Naive B cell (primary cell): Measurements from ENCODE around the gene MAPK12. TPM values are rescaled to one million over a fixed set of nuclear protein-coding genes. Genes with fewer than 3 reads are reported as not detected.

ENCODE experiments used
- ATAC-seq, 2 donors: fragments of 150-1000 bp; cut with Tn5 transposase; 2 replicates each; pipeline ENCODE4 v1.10.0; 2021; ENCODE audit warnings: low read depth in 2 of 2, mild to moderate bottlenecking in 2 of 2, moderate library complexity in 2 of 2
- DNase-seq: peaks from one replicate; pipeline ENCODE4 v3.0.0; 2022
- H3K27ac Mint-ChIP-seq, 6 donors: one replicate each; pipeline ENCODE4 v1.8.0; 2020 to 2022; ENCODE audit warnings: mild to moderate bottlenecking in 6 of 6, mixed read lengths in 6 of 6, moderate library complexity in 5 of 6, inconsistent platforms in 2 of 6
- H3K27me3 Mint-ChIP-seq, 3 donors: one replicate each; pipeline ENCODE4 v1.8.0; 2021 to 2022; ENCODE audit warnings: mixed read lengths in 3 of 3, mild to moderate bottlenecking in 1 of 3
- H3K36me3 Mint-ChIP-seq, 2 donors: one replicate each; pipeline ENCODE4 v1.8.0; 2020 to 2022; ENCODE audit warnings: mixed read lengths in 2 of 2, inconsistent platforms in 1 of 2, mild to moderate bottlenecking in 1 of 2
- H3K4me1 Mint-ChIP-seq, 3 donors: one replicate each; pipeline ENCODE4 v1.8.0; 2020 to 2022; ENCODE audit warnings: mixed read lengths in 3 of 3, inconsistent platforms in 1 of 3, mild to moderate bottlenecking in 1 of 3, moderate library complexity in 1 of 3
- H3K4me3 Mint-ChIP-seq, 8 donors: one replicate each; pipeline ENCODE4 v1.8.0; 2020 to 2022; ENCODE audit warnings: mild to moderate bottlenecking in 8 of 8, mixed read lengths in 8 of 8, moderate library complexity in 8 of 8, inconsistent platforms in 2 of 8
- H3K9me3 Mint-ChIP-seq, 7 donors: one replicate each; pipeline ENCODE4 v1.8.0; 2020 to 2022; ENCODE audit warnings: mixed read lengths in 7 of 7, mild to moderate bottlenecking in 5 of 7, inconsistent platforms in 2 of 7, moderate library complexity in 1 of 7
- polyA plus RNA-seq, 6 donors: library from polyadenylated mRNA; unstranded; fragments of 300-500 nt; fragmentation: Illumina TruSeq; gene quantifications; one replicate each; pipeline ENCODE4 v1.2.3, GENCODE V29; 2021; ENCODE audit warnings: low read depth in 6 of 6

MAPK12 gene
- polyA plus RNA-seq, 6 donors from 2014 or later, result 0.04 to 0.19 (median 0.09) TPM; not detected in 1

DNA sequence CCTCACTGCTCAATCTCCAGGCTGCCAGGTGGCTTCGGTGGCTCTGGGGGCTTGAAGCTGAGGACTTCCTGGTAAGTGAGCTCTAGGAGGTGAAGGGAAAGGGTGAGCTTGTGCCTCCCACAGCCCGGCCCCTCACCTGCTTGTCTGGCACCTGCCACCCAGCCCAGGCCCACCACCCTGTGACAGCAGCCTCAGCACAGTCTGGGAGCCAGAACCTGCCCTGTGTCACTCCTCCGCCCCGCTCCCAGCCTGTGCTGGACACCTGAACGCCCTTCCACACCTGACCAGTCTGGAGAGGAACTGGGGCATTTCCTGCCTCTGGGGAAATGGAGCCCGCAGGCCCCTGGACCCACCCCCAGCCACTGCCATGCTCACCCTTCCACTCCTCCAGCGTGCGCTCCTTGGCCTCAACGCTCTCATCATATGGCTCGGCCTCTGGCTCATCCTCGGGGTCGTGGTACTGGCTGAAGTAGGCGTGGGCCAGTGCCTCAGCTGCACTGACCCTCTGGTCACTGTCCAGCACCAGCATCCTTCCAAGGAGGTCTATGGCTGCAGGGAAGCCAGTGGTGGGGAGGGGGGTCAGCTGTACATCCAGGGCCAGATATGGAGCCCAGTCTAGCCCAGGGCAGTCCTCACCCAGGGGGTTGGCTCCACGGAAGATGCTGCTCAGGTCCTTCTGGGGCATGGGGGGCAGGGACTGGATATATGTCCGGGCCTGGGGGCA is 3.6 kb upstream of the MAPK12 start:
- Mint-ChIP-seq H3K36me3 (no peaks in the 10 kb centered on the region), H3K4me1 (peaks cover 10 to 29% (median 29%) of the 10 kb centered on the region in 3 donors), H3K4me3 (peak overlapping the region in 2 of 8 donors; percentile 49 to 62), H3K27ac (peak overlapping the region in 1 of 6 donors; percentile 51), H3K9me3 (no peaks in the 10 kb centered on the region), H3K27me3 (peaks cover 0 to 49% (median 9%) of the 10 kb centered on the region in 3 donors)
- no peak for ATAC-seq
- no peak for DNase-seq

DNA sequence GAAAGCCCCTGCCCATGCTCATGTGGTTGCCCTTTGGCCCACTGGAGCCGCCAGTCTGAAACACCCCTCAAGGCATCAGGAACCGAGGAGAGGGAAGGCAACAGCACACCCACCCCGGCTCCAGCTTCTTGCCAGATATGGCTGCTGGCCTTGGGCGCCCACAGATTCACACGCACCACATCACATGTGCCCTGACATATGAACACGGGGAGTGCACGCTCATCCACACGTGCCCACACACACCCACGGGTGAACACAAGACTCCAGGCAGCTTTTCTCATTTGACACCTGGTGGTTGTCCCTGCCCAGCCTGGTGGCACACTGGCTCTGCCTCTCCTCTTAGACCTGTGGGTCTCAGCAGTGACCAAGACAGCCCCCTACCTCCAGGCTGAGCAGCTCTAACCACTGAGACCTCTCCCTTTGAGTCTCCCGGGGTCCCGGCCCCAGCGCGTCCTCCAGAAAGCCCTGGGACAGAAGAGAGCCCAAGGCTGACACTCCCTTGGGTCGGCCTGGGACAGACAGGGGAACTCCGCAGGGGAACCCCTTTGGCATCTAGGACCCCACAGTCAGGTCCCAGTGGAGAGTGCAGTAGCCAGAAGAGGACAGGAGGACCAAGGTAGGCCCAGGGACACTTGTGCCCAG is 2.7 kb upstream of the MAPK12 start:
- H3K9me3 Mint-ChIP-seq, result no peaks in the 10 kb centered on the region
- no peak for ATAC-seq
- H3K4me3 Mint-ChIP-seq, result peak overlapping the region in 1 of 8 donors; percentile 24
- peaks cover 10 to 26% (median 23%) of the 10 kb centered on the region in 3 donors for H3K4me1 Mint-ChIP-seq
- peaks cover 0 to 50% (median 9%) of the 10 kb centered on the region in 3 donors for H3K27me3 Mint-ChIP-seq
- DNase-seq, result no peak
- H3K27ac Mint-ChIP-seq, result no peak overlapping the region
- no peaks in the 10 kb centered on the region for H3K36me3 Mint-ChIP-seq

DNA sequence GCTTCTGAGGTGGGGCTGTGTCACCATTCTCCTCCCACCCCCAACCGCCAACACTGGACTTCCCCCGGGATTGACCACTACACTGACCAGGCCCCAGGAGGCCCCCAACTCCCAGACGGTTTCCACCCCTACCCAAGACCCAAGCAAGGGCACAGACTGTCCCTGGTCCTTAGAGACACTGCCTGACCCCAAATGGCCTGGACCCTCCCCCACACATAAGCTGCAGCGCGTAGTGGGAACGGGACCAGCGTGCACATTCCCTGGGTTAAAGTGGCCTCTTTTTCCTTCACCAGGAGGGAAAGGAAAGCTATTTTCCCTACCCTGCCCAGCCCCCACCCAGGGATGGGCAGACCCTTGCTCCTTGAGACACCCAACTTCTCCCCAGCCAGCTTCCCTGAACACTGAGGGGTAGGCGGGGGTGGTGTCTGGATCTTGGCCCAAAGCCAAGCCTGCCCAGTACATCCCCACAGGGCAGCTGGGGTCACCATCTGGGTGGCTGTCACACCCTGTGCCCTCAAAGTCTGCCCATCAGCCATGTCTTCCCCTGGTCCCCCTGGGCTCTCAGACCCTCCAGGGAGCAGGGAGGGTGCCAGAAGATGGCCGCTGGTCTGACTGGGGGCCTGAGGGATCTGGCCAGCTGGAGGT is 1.6 kb upstream of the MAPK12 start:
- no peak overlapping the region for H3K27ac Mint-ChIP-seq
- no peak for ATAC-seq
- H3K4me1 Mint-ChIP-seq, result peaks cover 6 to 16% (median 15%) of the 10 kb centered on the region in 3 donors
- no peaks in the 10 kb centered on the region for H3K9me3 Mint-ChIP-seq
- peak overlapping the region in 2 of 8 donors; percentile 21 to 78 for H3K4me3 Mint-ChIP-seq
- peaks cover 0 to 50% (median 9%) of the 10 kb centered on the region in 3 donors for H3K27me3 Mint-ChIP-seq
- no peak for DNase-seq
- no peaks in the 10 kb centered on the region for H3K36me3 Mint-ChIP-seq

DNA sequence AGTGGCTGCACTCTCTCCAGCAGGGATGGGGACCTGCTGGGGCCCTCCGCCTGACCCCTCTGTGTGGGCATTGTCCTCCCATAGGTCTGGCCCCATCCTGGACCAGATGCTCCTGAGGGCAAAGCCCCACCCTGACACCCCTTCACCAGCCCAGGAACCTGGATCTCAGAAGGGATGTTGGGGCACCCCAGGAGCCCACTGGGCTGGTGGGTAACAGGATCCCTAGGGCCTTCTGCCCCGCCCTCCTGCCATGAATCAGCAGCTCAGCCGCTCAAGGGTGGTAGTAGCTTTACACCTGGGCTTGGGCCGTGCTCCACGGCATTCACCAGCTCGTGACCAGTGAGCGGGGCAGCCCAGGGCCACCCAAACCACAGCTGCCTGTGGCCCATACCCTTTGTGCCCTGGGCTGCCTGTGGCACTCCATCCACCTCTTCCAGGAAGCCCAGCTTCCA is 1.0 kb upstream of the MAPK12 start:
- DNase-seq (no peak), ATAC-seq (peak; percentile 41 to 51)
- peak overlapping the region; percentile 45 to 83 (median 68) for H3K4me3 Mint-ChIP-seq
- no peaks in the 10 kb centered on the region for H3K36me3 Mint-ChIP-seq
- H3K27me3 Mint-ChIP-seq, result peaks cover 0 to 51% (median 9%) of the 10 kb centered on the region in 3 donors
- H3K4me1 Mint-ChIP-seq, result peaks cover 6 to 15% (median 14%) of the 10 kb centered on the region in 3 donors
- no peaks in the 10 kb centered on the region for H3K9me3 Mint-ChIP-seq
- H3K27ac Mint-ChIP-seq, result peak overlapping the region in 1 of 6 donors; percentile 29

DNA sequence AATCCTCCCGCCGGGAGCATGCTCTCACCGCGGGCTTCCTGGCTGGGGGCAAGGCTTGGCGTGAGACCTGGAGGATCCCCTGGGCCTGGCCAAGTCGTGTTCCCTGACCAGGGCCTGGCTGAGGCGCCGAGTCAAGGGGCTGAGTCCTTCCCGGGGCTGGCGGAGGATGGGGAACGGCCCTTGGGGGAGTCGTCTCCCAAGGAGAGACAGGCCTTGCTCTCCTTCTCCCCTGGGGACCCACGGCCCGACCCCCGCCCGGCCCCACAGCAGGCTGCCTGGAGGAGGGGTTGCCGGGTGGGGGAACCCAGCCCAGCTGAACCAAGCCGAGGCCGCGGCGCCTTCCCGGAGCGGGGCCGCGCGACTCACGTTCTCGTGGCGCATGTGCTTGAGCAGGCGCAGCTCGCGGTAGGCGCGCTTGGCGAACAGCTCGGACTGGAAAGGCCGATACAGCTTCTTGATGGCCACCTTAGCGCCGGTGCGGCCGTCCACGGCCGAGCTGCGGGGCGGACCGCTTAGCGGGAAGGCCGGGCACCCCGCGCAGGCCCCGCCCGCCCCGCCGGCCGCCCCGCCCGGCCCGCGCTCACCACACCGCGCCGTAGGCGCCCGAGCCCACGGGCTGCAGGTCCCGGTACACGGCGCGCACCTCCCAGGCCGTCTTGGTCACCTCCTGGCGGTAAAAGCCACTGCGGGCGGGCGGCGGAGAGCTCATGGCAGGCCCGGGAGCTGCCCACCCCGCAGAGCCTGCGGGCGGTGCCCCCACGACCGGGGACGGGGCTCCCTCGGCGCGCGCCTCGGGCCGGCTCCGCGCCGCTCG is 475 bp downstream of the MAPK12 start:
- peak; percentile 35 to 36 for ATAC-seq

DNA sequence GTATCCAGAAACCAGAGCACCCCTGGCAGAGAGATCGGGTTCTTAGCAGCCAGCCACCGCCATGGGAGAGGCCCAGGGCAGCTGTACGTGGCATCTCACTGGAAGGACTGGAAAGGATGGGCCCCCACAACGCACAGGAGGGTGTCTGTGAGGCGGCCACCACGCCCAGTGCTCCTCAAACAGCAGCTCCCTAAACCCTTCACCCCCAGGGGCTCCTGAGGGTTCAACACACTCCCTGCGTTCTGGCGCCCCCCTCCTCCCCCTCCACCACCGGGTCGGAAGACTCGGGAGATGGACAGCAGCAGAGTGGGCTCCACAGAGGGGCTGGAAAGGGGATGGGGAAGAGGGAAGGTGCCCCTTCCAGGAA is 1.1 kb downstream of the MAPK12 start:
- ATAC-seq (no peak), DNase-seq (no peak)
- Mint-ChIP-seq H3K9me3 (no peaks in the 10 kb centered on the region), H3K4me1 (peaks cover 6 to 15% (median 14%) of the 10 kb centered on the region in 3 donors), H3K27me3 (peaks cover 0 to 45% (median 9%) of the 10 kb centered on the region in 3 donors), H3K27ac (no peak overlapping the region), H3K36me3 (no peaks in the 10 kb centered on the region), H3K4me3 (peak overlapping the region in 4 of 8 donors; percentile 15 to 50 (median 28))

More for the DNA sequence above, 475 bp downstream of the MAPK12 start:
- Mint-ChIP-seq H3K4me3 (peak overlapping the region in 2 of 8 donors; percentile 27 to 50), H3K9me3 (no peaks in the 10 kb centered on the region), H3K27ac (no peak overlapping the region), H3K4me1 (peaks cover 6 to 15% (median 14%) of the 10 kb centered on the region in 3 donors), H3K27me3 (peaks cover 0 to 47% (median 9%) of the 10 kb centered on the region in 3 donors), H3K36me3 (no peaks in the 10 kb centered on the region)
- DNase-seq, result no peak

DNA sequence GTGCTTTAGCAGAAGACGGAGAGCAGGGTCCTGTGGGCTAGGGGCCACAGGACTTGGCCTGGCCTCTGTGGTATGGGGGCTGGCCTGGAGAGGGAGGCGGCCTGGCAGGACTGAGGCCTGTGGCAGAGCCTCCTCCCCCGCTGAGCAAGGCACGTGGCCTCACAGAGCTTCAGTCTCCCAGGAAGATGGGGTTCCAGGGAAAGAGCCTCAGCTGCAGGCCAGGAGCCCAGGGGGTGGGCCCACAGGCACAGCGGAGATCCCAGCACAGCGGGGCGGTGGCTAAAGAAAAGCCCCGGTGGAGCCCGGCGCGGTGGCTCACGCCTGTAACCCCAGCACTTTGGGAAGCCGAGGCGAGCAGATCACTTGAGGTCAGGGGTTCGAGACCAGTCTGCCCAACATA is 2.2 kb downstream of the MAPK12 start:
- H3K4me3 Mint-ChIP-seq, result peak overlapping the region in 3 of 8 donors; percentile 15 to 44 (median 40)
- ATAC-seq, result no peak
- H3K27me3 Mint-ChIP-seq, result peaks cover 0 to 42% (median 9%) of the 10 kb centered on the region in 3 donors
- peaks cover 6 to 14% (median 11%) of the 10 kb centered on the region in 3 donors for H3K4me1 Mint-ChIP-seq
- H3K36me3 Mint-ChIP-seq, result no peaks in the 10 kb centered on the region
- H3K9me3 Mint-ChIP-seq, result no peaks in the 10 kb centered on the region
- H3K27ac Mint-ChIP-seq, result no peak overlapping the region
- no peak for DNase-seq

DNA sequence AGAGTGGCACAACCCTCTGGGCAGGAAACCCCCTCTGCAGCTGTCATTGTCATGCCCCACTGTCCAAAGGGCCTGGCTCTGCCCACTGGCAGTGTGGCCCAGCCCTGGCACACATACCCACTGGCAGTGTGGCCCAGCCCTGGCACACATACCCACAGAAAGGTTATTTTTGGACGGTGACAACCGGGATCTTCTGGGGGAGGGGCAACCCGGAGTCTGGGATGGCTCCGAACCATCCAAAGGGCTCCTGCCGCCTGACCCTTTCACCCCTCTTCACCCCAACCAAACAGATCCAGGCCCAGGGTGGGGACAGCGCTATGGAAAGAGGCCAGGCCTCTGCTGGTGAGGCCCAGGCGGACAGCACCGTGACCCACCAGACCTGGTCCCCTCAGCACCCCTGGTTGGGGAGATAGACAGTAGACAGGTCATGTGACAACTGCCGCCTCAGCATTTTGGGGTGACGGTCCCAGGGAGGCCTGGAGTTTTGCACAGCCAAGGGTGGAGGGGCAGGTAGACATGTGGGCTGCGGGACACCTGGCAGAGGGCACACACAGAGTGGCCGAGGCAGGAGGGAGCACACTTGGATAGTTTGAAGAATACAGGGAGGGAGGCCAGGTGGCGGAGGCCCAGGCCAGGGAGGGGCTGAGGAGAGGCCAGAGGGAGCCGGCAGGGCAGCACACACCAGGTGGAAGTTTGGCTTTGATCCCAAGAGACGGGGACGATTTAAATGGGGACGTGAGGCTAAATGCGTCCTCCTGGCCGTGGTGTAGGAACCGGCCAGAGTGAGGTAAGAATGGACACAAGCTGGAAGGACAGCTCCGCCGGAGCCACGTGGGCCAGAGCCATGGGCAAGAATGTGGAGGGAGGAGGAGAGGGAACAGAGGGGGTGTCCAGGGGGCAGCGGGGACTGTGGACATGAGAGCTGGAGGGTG is 2.9 kb downstream of the MAPK12 start:
- H3K27ac Mint-ChIP-seq, result no peak overlapping the region
- no peaks in the 10 kb centered on the region for H3K36me3 Mint-ChIP-seq
- peaks cover 0 to 35% (median 9%) of the 10 kb centered on the region in 3 donors for H3K27me3 Mint-ChIP-seq
- H3K9me3 Mint-ChIP-seq, result no peaks in the 10 kb centered on the region
- DNase-seq (no peak), ATAC-seq (peak; percentile 26 to 34)
- H3K4me1 Mint-ChIP-seq, result peaks cover 6 to 14% (median 11%) of the 10 kb centered on the region in 3 donors
- H3K4me3 Mint-ChIP-seq, result peak overlapping the region in 3 of 8 donors; percentile 15 to 32 (median 24)

DNA sequence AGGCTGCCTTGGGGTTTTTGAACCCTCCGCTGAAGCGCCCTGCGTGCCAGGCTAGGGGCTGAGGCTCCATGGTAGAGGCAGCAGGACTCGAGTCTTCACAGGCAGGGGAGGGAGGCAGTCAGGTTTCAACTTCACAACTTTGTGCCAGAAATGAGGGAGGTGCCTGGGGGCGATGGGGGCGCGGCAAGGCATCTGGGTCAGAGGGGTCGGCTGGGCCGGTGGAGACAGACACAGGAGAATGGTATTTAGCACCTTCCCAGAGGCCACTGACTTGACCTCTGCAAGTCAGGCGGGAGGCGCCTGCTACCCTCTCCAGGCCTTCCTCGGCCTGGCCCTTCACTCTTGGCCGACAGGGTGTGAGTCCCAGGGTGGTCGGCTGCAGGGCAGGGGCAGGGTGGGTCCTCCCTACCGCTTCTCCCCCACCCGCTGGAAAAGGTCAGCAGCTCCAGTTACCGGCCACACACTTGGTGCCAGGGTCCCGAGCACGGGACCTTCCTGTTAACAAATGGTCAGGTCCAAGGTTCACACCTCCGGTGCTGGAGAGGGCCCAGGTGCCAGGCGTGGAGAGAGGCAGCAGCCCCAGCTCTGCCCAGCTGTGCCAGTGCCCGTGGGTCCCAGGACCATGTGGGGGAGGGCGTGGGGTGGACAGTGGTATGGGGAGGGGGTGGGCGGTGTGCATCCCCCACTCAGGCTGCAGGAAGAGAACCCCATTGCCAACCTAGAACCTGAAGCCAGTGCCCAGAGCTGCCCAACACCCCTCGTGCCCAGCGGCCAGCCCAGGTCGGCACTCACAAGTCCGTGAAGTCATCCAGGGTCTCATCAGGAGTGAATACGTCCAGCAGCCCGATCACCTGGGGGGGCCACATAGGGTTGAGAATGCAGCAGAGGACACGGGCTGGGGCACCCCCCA is 3.8 kb downstream of the MAPK12 start:
- DNase-seq (no peak), ATAC-seq (no peak)
- Mint-ChIP-seq H3K9me3 (no peaks in the 10 kb centered on the region), H3K4me1 (peaks cover 6 to 9% (median 9%) of the 10 kb centered on the region in 3 donors), H3K27ac (peak overlapping the region in 2 of 6 donors; percentile 15 to 16), H3K36me3 (no peaks in the 10 kb centered on the region), H3K27me3 (peaks cover 0 to 26% (median 9%) of the 10 kb centered on the region in 3 donors), H3K4me3 (no peak overlapping the region)

DNA sequence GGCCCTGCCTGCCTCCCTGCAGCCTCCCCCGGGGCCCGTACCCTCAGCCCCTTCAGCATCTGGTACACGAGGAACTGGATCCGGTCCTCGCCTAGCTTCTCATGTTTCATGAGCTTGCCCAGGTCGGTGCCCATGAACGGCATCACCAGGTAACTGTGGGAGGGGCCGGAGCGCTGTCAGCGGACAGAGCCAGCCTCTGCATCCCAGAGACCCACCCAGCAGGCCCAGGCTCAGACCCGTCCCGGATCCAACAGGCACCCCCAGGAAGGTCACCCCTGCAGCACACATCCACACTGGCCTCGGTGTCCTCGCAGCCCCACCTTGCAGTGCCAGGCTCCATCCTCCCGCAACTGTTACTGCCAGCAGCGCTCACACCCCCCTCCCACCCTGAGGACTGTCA is 4.4 kb downstream of the MAPK12 start:
- Mint-ChIP-seq H3K4me1 (peaks cover 2 to 5% (median 2%) of the 10 kb centered on the region in 3 donors), H3K27ac (peak overlapping the region in 1 of 6 donors; percentile 15), H3K36me3 (no peaks in the 10 kb centered on the region), H3K9me3 (no peaks in the 10 kb centered on the region), H3K4me3 (no peak overlapping the region), H3K27me3 (peaks cover 0 to 19% (median 3%) of the 10 kb centered on the region in 3 donors)
- ATAC-seq, result no peak
- no peak for DNase-seq

DNA sequence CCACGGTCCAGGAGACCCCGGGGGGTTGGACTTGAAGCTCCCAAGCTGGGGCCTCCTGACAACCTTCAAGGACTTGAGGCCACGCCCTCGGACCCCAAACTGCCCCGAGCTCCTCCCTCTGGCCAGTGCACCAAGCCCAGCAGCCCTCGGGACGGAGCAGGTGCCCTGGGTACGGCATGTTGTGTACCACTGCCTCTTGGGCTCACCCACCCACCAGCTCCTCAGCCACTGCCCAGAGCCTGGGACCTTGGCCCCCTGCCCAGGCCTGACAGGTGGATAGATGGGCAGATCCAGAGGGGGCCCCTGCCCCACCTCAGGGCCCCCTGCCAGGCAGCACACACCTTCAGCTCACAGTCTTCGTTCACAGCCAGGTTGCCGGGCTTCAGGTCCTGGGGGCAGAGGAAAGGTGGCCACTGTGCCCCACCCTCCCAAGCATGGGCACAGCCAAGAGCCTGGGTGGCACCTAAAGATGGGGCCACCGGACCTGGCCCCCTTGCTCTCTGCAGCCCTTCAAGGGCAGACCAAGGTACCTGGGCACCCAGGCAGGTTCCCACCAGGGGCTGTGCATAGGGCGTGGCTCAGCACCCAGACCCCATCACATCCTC is 5.1 kb downstream of the MAPK12 start:
- no peaks in the 10 kb centered on the region for H3K36me3 Mint-ChIP-seq
- ATAC-seq (no peak), DNase-seq (no peak)
- H3K27me3 Mint-ChIP-seq, result peaks cover 0 to 17% (median 0%) of the 10 kb centered on the region in 3 donors
- no peaks in the 10 kb centered on the region for H3K9me3 Mint-ChIP-seq
- peaks cover 0 to 3% (median 0%) of the 10 kb centered on the region in 3 donors for H3K4me1 Mint-ChIP-seq
- no peak overlapping the region for H3K27ac Mint-ChIP-seq
- no peak overlapping the region for H3K4me3 Mint-ChIP-seq
